GM12878 (cell line): ENCODE measurements around the gene BCL11A. TPM values are rescaled to one million over a fixed set of nuclear protein-coding genes. Genes with fewer than 3 reads are reported as not detected.

Experiments
- ATAC-seq: fragments of 200-7000 bp; cut with Tn5 transposase; 3 replicates; pipeline ENCODE4 v1.9.1; 2020; ENCODE audit warnings: mild to moderate bottlenecking, moderate library complexity
- BruUV-seq: library from RNA; stranded (reverse); fragments of 400-500 nt; replicated peaks from 2 replicates; lab custom pipeline; 2021; lab: Mats Ljungman, UMichigan
- CTCF ChIA-PET: fragments of 300-600 bp; sonication (Branson Sonifier 250); formaldehyde crosslinking; extraction: SDS; loops from one replicate; lab custom pipeline; 2021; ENCODE audit warnings: inconsistent platforms; lab: Yijun Ruan, JAX
- POLR2A ChIA-PET: fragments of 350-600 bp; formaldehyde crosslinking; extraction: SDS; loops from one replicate; lab custom pipeline; 2021; ENCODE audit warnings: inconsistent platforms; lab: Charles Lee
- RAD21 ChIA-PET: fragments of 300-600 bp; sonication (Branson Sonifier 250); formaldehyde crosslinking; loops from one replicate; lab custom pipeline; 2023; ENCODE audit warnings: antibody characterized with exemption; ENCODE audit not compliant: unreplicated experiment; lab: Charles Lee
- SMC1A ChIA-PET: fragments of 300-600 bp; sonication (Branson Sonifier 250); formaldehyde crosslinking; loops from one replicate; lab custom pipeline; 2023; ENCODE audit not compliant: unreplicated experiment, uncharacterized antibody; lab: Charles Lee
- DNase-seq: peaks from one replicate; pipeline ENCODE4 v3.0.0-alpha.2; 2011; ENCODE audit warnings: low read depth, low spot score
- FAIRE-seq: peaks from 3 replicates; lab custom pipeline; 2011; peaks lifted over from hg19 to GRCh38; lab: Jason Lieb, UNC
- H2AFZ ChIP-seq: 2 replicates; pipeline ENCODE4 v1.6.0; 2011; ENCODE audit warnings: low read depth, low read length, control low read depth; ENCODE audit not compliant: control insufficient read depth
- H3K27ac ChIP-seq: 2 replicates; pipeline ENCODE4 v1.5.1; 2011; ENCODE audit warnings: control low read depth; ENCODE audit not compliant: control insufficient read depth, insufficient read depth
- H3K27me3 ChIP-seq, 2 experiments: replicated peaks in 1 of 2; 2 replicates each; pipeline versions ENCODE4 v1.6.0 to v1.6.1; 2011; ENCODE audit warnings: low read length in 1 of 2; ENCODE audit not compliant: control insufficient read depth in 2 of 2, insufficient read depth in 2 of 2
- H3K36me3 ChIP-seq, 2 experiments: 2 replicates each; pipeline ENCODE4 v1.5.1; 2011; ENCODE audit warnings: low read length in 1 of 2; ENCODE audit not compliant: control insufficient read depth in 2 of 2, insufficient read depth in 2 of 2
- H3K4me1 ChIP-seq: 2 replicates; pipeline ENCODE4 v1.6.1; 2011; ENCODE audit warnings: mild to moderate bottlenecking, low read length, moderate library complexity, mixed read lengths; ENCODE audit not compliant: control insufficient read depth, insufficient read depth
- H3K4me2 ChIP-seq: 2 replicates; pipeline ENCODE4 v1.6.0; 2011; ENCODE audit warnings: control low read depth; ENCODE audit not compliant: control insufficient read depth, insufficient read depth
- H3K4me3 ChIP-seq: fragments of 200-600 bp; sonication (generic); 2 replicates; pipeline ENCODE4 v1.5.1; 2016
- H3K79me2 ChIP-seq: 2 replicates; pipeline ENCODE4 v1.6.0; 2011; ENCODE audit warnings: low read length; ENCODE audit not compliant: control insufficient read depth, insufficient read depth
- H3K9ac ChIP-seq: 2 replicates; pipeline ENCODE4 v1.8.0; 2011; ENCODE audit warnings: low read length, control low read depth, mixed read lengths; ENCODE audit not compliant: control insufficient read depth, insufficient read depth
- H3K9me3 ChIP-seq: replicated peaks from 3 replicates; pipeline ENCODE4 v1.5.1; 2011; ENCODE audit warnings: mild to moderate bottlenecking, low read length; ENCODE audit not compliant: control insufficient read depth, insufficient read depth
- H4K20me1 ChIP-seq: 2 replicates; pipeline ENCODE4 v1.6.0; 2011; ENCODE audit not compliant: control insufficient read depth, insufficient read depth
- CBX5 ChIP-seq: sonication (generic); IDR thresholded peaks from 2 replicates; pipeline ENCODE4 v1.6.1; 2016; ENCODE audit warnings: low read depth, moderate library complexity, mild to moderate bottlenecking, inconsistent platforms
- ETV6 ChIP-seq, 2 experiments: fragments of 450-650 bp in 1 of 2; IDR thresholded peaks in 1 of 2; conservative IDR thresholded peaks in 1 of 2; 2 replicates each; pipeline ENCODE4 v1.6.1; 2014; ENCODE audit warnings: antibody characterized with exemption in 1 of 2, borderline replicate concordance in 1 of 2, low read depth in 1 of 2, mild to moderate bottlenecking in 1 of 2, moderate library complexity in 1 of 2
- EZH2 ChIP-seq: IDR thresholded peaks from 2 replicates; pipeline ENCODE4 v1.6.1; 2012; ENCODE audit warnings: low read depth, mild to moderate bottlenecking, control low read depth, inconsistent platforms, low read length, borderline replicate concordance; ENCODE audit not compliant: control insufficient read depth
- FOXM1 ChIP-seq: IDR thresholded peaks from 2 replicates; pipeline ENCODE4 v1.6.1; 2012; ENCODE audit warnings: low read depth, mild to moderate bottlenecking, inconsistent platforms, low read length, moderate library complexity
- MTA3 ChIP-seq: IDR thresholded peaks from 2 replicates; pipeline ENCODE4 v1.6.1; 2012; ENCODE audit warnings: low read length, inconsistent platforms, borderline replicate concordance
- MXI1 ChIP-seq: fragments of 150-350 bp; IDR thresholded peaks from 2 replicates; pipeline ENCODE4 v1.6.1; 2011; ENCODE audit warnings: low read depth, mild to moderate bottlenecking, inconsistent platforms, low read length, improper control_type of control experiment
- NR2C1 ChIP-seq: fragments of 450-650 bp; IDR thresholded peaks from 2 replicates; pipeline ENCODE4 v1.6.1; 2017; ENCODE audit warnings: antibody characterized with exemption, mild to moderate bottlenecking, moderate library complexity
- PKNOX1 ChIP-seq: fragments of 450-650 bp; IDR thresholded peaks from 2 replicates; pipeline ENCODE4 v1.6.1; 2016; ENCODE audit warnings: mild to moderate bottlenecking
- RCOR1 ChIP-seq: conservative IDR thresholded peaks from 2 replicates; pipeline ENCODE4 v1.6.1; 2012; ENCODE audit warnings: low read depth, low read length, improper control_type of control experiment
- RFX5 ChIP-seq: IDR thresholded peaks from 2 replicates; pipeline ENCODE4 v1.6.1; 2011; ENCODE audit warnings: low read depth, low read length, improper control_type of control experiment
- RUNX3 ChIP-seq: IDR thresholded peaks from 2 replicates; pipeline ENCODE4 v1.6.1; 2012; ENCODE audit warnings: low read length, inconsistent platforms
- SIX5 ChIP-seq: IDR thresholded peaks from 2 replicates; pipeline ENCODE4 v1.6.1; 2011; ENCODE audit warnings: mild to moderate bottlenecking, low read depth, low read length, moderate library complexity; ENCODE audit not compliant: severe bottlenecking
- SP1 ChIP-seq: IDR thresholded peaks from one replicate; pipeline ENCODE4 v1.6.1; 2011; ENCODE audit warnings: low read depth, low read length
- SPI1 ChIP-seq: IDR thresholded peaks from 2 replicates; pipeline ENCODE4 v1.6.1; 2011; ENCODE audit warnings: low read depth, mild to moderate bottlenecking, low read length, moderate library complexity, borderline replicate concordance; ENCODE audit not compliant: insufficient read depth
- STAT1 ChIP-seq: fragments of 450-650 bp; conservative IDR thresholded peaks from 2 replicates; pipeline ENCODE4 v1.6.1; 2014; ENCODE audit warnings: antibody characterized with exemption, mild to moderate bottlenecking
- TAF1 ChIP-seq: IDR thresholded peaks from 2 replicates; pipeline ENCODE4 v1.6.1; 2011; ENCODE audit warnings: mild to moderate bottlenecking, low read depth, low read length, borderline replicate concordance
- WRNIP1 ChIP-seq: IDR thresholded peaks from 2 replicates; pipeline ENCODE4 v1.6.1; 2011; ENCODE audit warnings: low read depth, low read length, improper control_type of control experiment, borderline replicate concordance
- WGBS: methylation state at CpG from one replicate; pipeline ENCODE4 v1.1.6; 2016; ENCODE audit warnings: low lambda C conversion rate; ENCODE audit not compliant: insufficient replicate concordance, insufficient coverage; ENCODE audit errors: missing lambda C conversion rate; 5-methylcytosine and 5-hydroxymethylcytosine counted together
- in situ Hi-C: fragments of 300-500 bp; cut with MboI; formaldehyde crosslinking; loops from 9 replicates; pipeline ENCODE4 v1.14.3; 2018; ENCODE audit warnings: mixed read lengths
- intact Hi-C: fragments of 100-400 bp; cut with micrococcal nuclease; formaldehyde crosslinking; loops from one replicate; pipeline ENCODE4 v1.14.2; 2022; ENCODE audit not compliant: unreplicated experiment
- polyA plus RNA-seq, 11 experiments: library from polyadenylated mRNA; depleted of rRNA in 4 of 11; unstranded in 6 of 11; stranded (reverse) in 5 of 11; fragments of >200 nt; fragmentation: Nextera tagmentation in 4 of 11; fragmentation: Illumina TruSeq in 1 of 11; extraction: Ambion mirVana in 4 of 11; extraction: Trizol in 1 of 11; gene quantifications; 1 replicate in 1 of 11; 2 replicates in 10 of 11; pipeline versions ENCODE4 v1.2.1 to v1.2.3, GENCODE V29; 2011 to 2016; ENCODE audit warnings: inconsistent platforms in 2 of 11, missing spikeins in 2 of 11, low read depth in 1 of 11
- total RNA-seq, 4 experiments: library from RNA; depleted of rRNA in 3 of 4; stranded (reverse); fragments of >200 nt in 3 of 4; fragmentation: Illumina TruSeq in 1 of 4; extraction: Trizol in 1 of 4; gene quantifications; 2 replicates each; pipeline versions ENCODE4 v1.2.1 to v1.2.3, GENCODE V29; 2013 to 2021
- TF ChIP-seq, protein P1 (sequence below): fragments of 450-650 bp; formaldehyde crosslinking; IDR thresholded peaks from 2 replicates; pipeline ENCODE4 v1.4.0; 2020; ENCODE audit warnings: mild to moderate bottlenecking, moderate library complexity

The BCL11A gene
- total and polyA plus RNA-seq, 10 of the 15 experiments (the other 5 are each of a cell fraction or from before 2014, with no cell fraction given), result 7.5 to 26.6 (median 11.1) TPM; not detected in 1

DNA sequence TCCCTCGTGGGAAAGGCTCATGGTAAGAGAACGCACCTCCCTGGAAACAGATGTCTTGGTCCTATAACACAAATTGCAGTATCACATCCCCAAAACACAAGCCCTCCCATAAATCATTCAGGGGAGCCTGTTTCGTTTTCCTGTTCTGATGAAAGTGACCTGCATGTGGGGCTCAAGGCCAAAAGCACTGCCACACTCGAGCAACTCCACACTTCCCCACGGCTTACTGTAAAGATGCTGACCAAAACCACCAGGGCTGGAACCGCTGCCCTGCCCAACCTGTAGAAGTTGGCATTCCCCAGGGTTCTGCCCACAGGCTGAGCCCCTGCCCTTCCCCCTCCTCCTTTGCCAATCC, 139.7 kb downstream of the BCL11A start:
- H4K20me1 ChIP-seq, result no peaks in the 10 kb centered on the region
- intact Hi-C loops (loop anchor here (1.0 to 5.0 kb wide), 2 partner anchors 26 to 56 kb away; no protein-coding TSS in a partner anchor), in situ Hi-C loops (no loop called here)
- ChIA-PET RAD21 (no interaction called here), SMC1A (no interaction called here), POLR2A (no interaction called here), CTCF (no interaction called here)
- H3K4me1 ChIP-seq, result peaks cover 41% of the 10 kb centered on the region
- peak; percentile 91 for ATAC-seq
- H3K36me3 ChIP-seq, result no peaks in the 10 kb centered on the region
- H3K27me3 ChIP-seq, result no peaks in the 10 kb centered on the region
- peak; percentile 78 for DNase-seq
- H3K27ac ChIP-seq, result peak overlapping the region; percentile 61
- H3K4me3 ChIP-seq, result no peak overlapping the region
- no peaks in the 10 kb centered on the region for H3K9me3 ChIP-seq
- WGBS, result 4% methylated on average over 6 of the region's 6 CpGs
- BruUV-seq, result no TSS peak
- no peaks in the 10 kb centered on the region for H3K79me2 ChIP-seq
- H3K4me2 ChIP-seq, result peak overlapping the region; percentile 46
- H3K9ac ChIP-seq, result no peak overlapping the region
- peak overlapping the region; percentile 2; the same call in 1 of the 2 replicates for H2AFZ ChIP-seq
- peak; percentile 69 for FAIRE-seq
- TF ChIP-seq WRNIP1, result no peak
- peak; percentile 72 for TF ChIP-seq SPI1
- TF ChIP-seq PKNOX1, result no peak
- TF ChIP-seq CBX5, result no peak
- no peak for TF ChIP-seq SIX5
- TF ChIP-seq TAF1, result no peak
- peak in 1 of 2 experiments; percentile 71; a peak in 2 of 4 replicates for TF ChIP-seq ETV6 (conservative IDR thresholded peaks at IDR 0.05 in 1 of 2, IDR thresholded peaks at IDR 0.05 in 1 of 2; ENCODE audit: borderline replicate concordance in 1 of 2, low read depth in 1 of 2)
- no peak for TF ChIP-seq RFX5
- no peak for TF ChIP-seq RCOR1
- TF ChIP-seq, protein P1, sequence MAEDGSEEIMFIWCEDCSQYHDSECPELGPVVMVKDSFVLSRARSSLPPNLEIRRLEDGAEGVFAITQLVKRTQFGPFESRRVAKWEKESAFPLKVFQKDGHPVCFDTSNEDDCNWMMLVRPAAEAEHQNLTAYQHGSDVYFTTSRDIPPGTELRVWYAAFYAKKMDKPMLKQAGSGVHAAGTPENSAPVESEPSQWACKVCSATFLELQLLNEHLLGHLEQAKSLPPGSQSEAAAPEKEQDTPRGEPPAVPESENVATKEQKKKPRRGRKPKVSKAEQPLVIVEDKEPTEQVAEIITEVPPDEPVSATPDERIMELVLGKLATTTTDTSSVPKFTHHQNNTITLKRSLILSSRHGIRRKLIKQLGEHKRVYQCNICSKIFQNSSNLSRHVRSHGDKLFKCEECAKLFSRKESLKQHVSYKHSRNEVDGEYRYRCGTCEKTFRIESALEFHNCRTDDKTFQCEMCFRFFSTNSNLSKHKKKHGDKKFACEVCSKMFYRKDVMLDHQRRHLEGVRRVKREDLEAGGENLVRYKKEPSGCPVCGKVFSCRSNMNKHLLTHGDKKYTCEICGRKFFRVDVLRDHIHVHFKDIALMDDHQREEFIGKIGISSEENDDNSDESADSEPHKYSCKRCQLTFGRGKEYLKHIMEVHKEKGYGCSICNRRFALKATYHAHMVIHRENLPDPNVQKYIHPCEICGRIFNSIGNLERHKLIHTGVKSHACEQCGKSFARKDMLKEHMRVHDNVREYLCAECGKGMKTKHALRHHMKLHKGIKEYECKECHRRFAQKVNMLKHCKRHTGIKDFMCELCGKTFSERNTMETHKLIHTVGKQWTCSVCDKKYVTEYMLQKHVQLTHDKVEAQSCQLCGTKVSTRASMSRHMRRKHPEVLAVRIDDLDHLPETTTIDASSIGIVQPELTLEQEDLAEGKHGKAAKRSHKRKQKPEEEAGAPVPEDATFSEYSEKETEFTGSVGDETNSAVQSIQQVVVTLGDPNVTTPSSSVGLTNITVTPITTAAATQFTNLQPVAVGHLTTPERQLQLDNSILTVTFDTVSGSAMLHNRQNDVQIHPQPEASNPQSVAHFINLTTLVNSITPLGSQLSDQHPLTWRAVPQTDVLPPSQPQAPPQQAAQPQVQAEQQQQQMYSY (CRISPR knock-in tag), result no peak
- TF ChIP-seq MTA3, result peak; percentile 62; the same call in 1 of the 2 replicates
- TF ChIP-seq MXI1, result no peak
- TF ChIP-seq STAT1, result no peak
- TF ChIP-seq FOXM1, result no peak
- TF ChIP-seq RUNX3, result peak; percentile 70
- TF ChIP-seq NR2C1, result no peak
- TF ChIP-seq SP1, result no peak
- no peak for TF ChIP-seq EZH2
